Right lobe of liver (tissue), 6 donors: ENCODE results near the gene PAX9. TPM values are rescaled to one million over a fixed set of nuclear protein-coding genes. Genes with fewer than 3 reads are reported as not detected.

Experiments used
- ATAC-seq, 4 donors: fragments of 200-7000 bp; cut with Tn5 transposase; one replicate each; pipeline ENCODE4 v1.9.1; 2020; ENCODE audit warnings: mild to moderate bottlenecking in 4 of 4, moderate library complexity in 4 of 4
- DNase-seq, 3 donors: peaks; one replicate each; pipeline ENCODE4 v3.0.0-alpha.2; 2020
- H3K27ac ChIP-seq, 3 donors: fragments of 200-600 bp; one replicate each; pipeline ENCODE4 v1.8.0; 2022
- H3K27me3 ChIP-seq, 2 donors: fragments of 200-600 bp; one replicate each; pipeline ENCODE4 v1.8.0; 2022
- H3K36me3 ChIP-seq, 4 donors: fragments of 200-600 bp; sonication (generic) in 1 of 4; one replicate each; pipeline versions ENCODE4 v1.5.1 to v1.8.0; 2017 to 2022; ENCODE audit warnings: control low read depth in 1 of 4
- H3K4me1 ChIP-seq, 4 donors: fragments of 200-600 bp; sonication (generic) in 1 of 4; one replicate each; pipeline versions ENCODE4 v1.5.1 to v1.8.0; 2017 to 2022; ENCODE audit warnings: control low read depth in 1 of 4
- H3K4me3 ChIP-seq, 3 donors: fragments of 200-600 bp; one replicate each; pipeline ENCODE4 v1.8.0; 2022
- H3K9me3 ChIP-seq, 4 donors: fragments of 200-600 bp; sonication (generic) in 1 of 4; one replicate each; pipeline versions ENCODE4 v1.5.1 to v1.8.0; 2017 to 2022; ENCODE audit warnings: control low read depth in 1 of 4
- CTCF ChIP-seq, 4 donors: fragments of 200-600 bp in 3 of 4; fragments of 450-650 bp in 1 of 4; IDR thresholded peaks; one replicate each; pipeline versions ENCODE4 v1.5.1 to v1.8.0; 2016 to 2022; ENCODE audit warnings: antibody characterized with exemption in 4 of 4, mild to moderate bottlenecking in 2 of 4
- POLR2A ChIP-seq: fragments of 450-650 bp; IDR thresholded peaks from one replicate; pipeline ENCODE4 v1.6.1; 2017; ENCODE audit warnings: antibody characterized with exemption, mild to moderate bottlenecking
- WGBS: methylation state at CpG from one replicate; pipeline ENCODE4 v1.1.6; 2018; ENCODE audit warnings: low coverage, low lambda C conversion rate; ENCODE audit not compliant: insufficient coverage; ENCODE audit errors: missing lambda C conversion rate; 5-methylcytosine and 5-hydroxymethylcytosine counted together
- intact Hi-C, 2 donors: fragments of 100-400 bp; cut with DNase I; formaldehyde crosslinking; loops; one replicate each; pipeline versions ENCODE4 v1.11.2 to v1.14.1; 2022
- total RNA-seq, 6 experiments: library from RNA; depleted of rRNA in 2 of 6; stranded (reverse); fragments of >200 nt in 2 of 6; fragmentation: NEBNext Ultra II Directional in 3 of 6; extraction: Animal tissue kit (Norgen Biotek cat#: 25700) in 3 of 6; gene quantifications; one replicate each; pipeline versions ENCODE4 v1.1.0 to v1.2.4, GENCODE V29; 2016 to 2023
- donor health status: DM: no; HTN: yes; CAD: no.
- donor health status: DM: no; HTN: no; CAD: no.
- donor health status: DM: no; HTN: no; CAD: no.
- donor health status: DM: no; HTN: yes; CAD: no.
- donor health status: DM: no; HTN: yes; CAD: no.

The PAX9 gene
- total RNA-seq, 6 experiments from 2014 or later: not detected

GRCh38 chr14:36666416-36667206 is 5.0 kb downstream of the PAX9 start:
- peaks cover 22 to 62% of the 10 kb centered on the region in 2 donors for H3K27me3 ChIP-seq
- no peak overlapping the region for H3K27ac ChIP-seq
- TF ChIP-seq POLR2A: no peak
- TF ChIP-seq CTCF (IDR thresholded peaks at IDR 0.05): no peak
- peaks cover 0 to 21% (median 6%) of the 10 kb centered on the region in 4 donors for H3K4me1 ChIP-seq
- ATAC-seq (peak in 1 of 4 donors; percentile 34), DNase-seq (peak in 1 of 3 donors; percentile 55)
- H3K4me3 ChIP-seq: no peak overlapping the region
- H3K36me3 ChIP-seq: no peaks in the 10 kb centered on the region
- intact Hi-C loops: no loop called here
- no peaks in the 10 kb centered on the region for H3K9me3 ChIP-seq
- WGBS: 7% methylated on average over 27 of the region's 68 CpGs

DNA sequence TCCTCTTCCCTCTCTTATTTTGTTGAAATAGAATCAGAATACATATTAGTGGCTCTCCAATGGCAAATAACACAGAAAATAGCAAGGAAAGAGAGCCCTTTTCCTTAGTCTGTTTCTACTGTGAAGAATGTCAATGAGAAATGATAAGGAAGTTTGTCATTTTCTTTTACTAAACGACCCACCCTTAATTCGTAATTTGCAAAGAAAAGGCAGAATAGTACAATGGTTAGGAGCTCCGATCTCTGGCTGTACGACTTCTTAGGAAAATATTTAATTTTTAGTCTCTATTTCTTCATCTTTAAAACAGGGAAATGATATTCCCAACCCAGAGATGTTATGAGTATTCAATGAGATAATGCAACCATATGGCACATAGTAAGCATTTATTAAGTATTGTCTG is 6.0 kb downstream of the PAX9 start:
- Histone ChIP-seq H3K36me3 (no peaks in the 10 kb centered on the region), H3K9me3 (no peaks in the 10 kb centered on the region), H3K27ac (no peak overlapping the region), H3K4me3 (no peak overlapping the region), H3K27me3 (peaks cover 22 to 54% of the 10 kb centered on the region in 2 donors), H3K4me1 (peaks cover 0 to 12% (median 4%) of the 10 kb centered on the region in 4 donors)
- ATAC-seq (no peak), DNase-seq (no peak)
- 5% methylated on average over 4 of the region's 4 CpGs for WGBS
- intact Hi-C loops: no loop called here
- TF ChIP-seq CTCF (IDR thresholded peaks at IDR 0.05) (no peak), POLR2A (no peak)

DNA sequence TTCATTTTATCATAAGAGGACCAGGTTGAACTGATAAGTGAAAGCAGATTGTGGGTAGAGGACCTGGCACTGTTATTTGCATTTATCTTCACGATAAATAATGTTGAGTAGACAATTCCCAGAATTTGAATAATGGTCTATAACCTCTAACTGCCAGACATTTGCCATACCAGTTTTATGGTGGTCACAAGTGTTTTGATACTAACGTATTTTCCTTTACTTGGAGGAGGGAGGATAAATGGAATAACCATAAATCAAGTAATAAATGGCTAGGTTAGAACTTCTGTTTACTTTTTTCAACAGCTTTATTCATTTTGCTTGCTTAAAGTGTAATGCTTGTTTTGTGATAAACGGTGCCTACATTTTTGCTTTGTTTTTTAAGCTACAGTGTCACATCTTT is 9.5 kb downstream of the PAX9 start:
- ATAC-seq (no peak), DNase-seq (no peak)
- H3K4me3 ChIP-seq: no peak overlapping the region
- intact Hi-C loops: no loop called here
- no peak overlapping the region for H3K27ac ChIP-seq
- H3K9me3 ChIP-seq: no peaks in the 10 kb centered on the region
- no peaks in the 10 kb centered on the region for H3K36me3 ChIP-seq
- TF ChIP-seq POLR2A: no peak
- TF ChIP-seq CTCF (IDR thresholded peaks at IDR 0.05): no peak
- peaks cover 21% of the 10 kb centered on the region in 2 donors for H3K27me3 ChIP-seq
- 44% methylated on average over 3 of the region's 3 CpGs for WGBS
- no peaks in the 10 kb centered on the region for H3K4me1 ChIP-seq

- no peak overlapping the region for H3K27ac ChIP-seq
- DNase-seq (no peak), ATAC-seq (no peak)
- TF ChIP-seq CTCF (IDR thresholded peaks at IDR 0.05): no peak
- no peak for TF ChIP-seq POLR2A
- intact Hi-C loops: no loop called here
- H3K9me3 ChIP-seq: no peaks in the 10 kb centered on the region
- no peaks in the 10 kb centered on the region for H3K4me1 ChIP-seq
- no peaks in the 10 kb centered on the region for H3K36me3 ChIP-seq
- peaks cover 11 to 12% of the 10 kb centered on the region in 2 donors for H3K27me3 ChIP-seq
- WGBS: 52% methylated on average over 4 of the region's 4 CpGs
- no peak overlapping the region for H3K4me3 ChIP-seq
Measured at GRCh38 chr14:36672095-36672494, 10.4 kb downstream of the PAX9 start.
